GM18909 (cell line): ENCODE data around the gene ELOA.

Experiments used
- ATAC-seq: cut with Tn5 transposase; IDR thresholded peaks from one replicate; pipeline ENCODE4 v1.9.1; 2021; ENCODE audit warnings: mild to moderate bottlenecking; ENCODE audit not compliant: unreplicated experiment, poor library complexity

Gene ELOA, protein sequence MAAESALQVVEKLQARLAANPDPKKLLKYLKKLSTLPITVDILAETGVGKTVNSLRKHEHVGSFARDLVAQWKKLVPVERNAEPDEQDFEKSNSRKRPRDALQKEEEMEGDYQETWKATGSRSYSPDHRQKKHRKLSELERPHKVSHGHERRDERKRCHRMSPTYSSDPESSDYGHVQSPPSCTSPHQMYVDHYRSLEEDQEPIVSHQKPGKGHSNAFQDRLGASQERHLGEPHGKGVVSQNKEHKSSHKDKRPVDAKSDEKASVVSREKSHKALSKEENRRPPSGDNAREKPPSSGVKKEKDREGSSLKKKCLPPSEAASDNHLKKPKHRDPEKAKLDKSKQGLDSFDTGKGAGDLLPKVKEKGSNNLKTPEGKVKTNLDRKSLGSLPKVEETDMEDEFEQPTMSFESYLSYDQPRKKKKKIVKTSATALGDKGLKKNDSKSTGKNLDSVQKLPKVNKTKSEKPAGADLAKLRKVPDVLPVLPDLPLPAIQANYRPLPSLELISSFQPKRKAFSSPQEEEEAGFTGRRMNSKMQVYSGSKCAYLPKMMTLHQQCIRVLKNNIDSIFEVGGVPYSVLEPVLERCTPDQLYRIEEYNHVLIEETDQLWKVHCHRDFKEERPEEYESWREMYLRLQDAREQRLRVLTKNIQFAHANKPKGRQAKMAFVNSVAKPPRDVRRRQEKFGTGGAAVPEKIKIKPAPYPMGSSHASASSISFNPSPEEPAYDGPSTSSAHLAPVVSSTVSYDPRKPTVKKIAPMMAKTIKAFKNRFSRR

DNA sequence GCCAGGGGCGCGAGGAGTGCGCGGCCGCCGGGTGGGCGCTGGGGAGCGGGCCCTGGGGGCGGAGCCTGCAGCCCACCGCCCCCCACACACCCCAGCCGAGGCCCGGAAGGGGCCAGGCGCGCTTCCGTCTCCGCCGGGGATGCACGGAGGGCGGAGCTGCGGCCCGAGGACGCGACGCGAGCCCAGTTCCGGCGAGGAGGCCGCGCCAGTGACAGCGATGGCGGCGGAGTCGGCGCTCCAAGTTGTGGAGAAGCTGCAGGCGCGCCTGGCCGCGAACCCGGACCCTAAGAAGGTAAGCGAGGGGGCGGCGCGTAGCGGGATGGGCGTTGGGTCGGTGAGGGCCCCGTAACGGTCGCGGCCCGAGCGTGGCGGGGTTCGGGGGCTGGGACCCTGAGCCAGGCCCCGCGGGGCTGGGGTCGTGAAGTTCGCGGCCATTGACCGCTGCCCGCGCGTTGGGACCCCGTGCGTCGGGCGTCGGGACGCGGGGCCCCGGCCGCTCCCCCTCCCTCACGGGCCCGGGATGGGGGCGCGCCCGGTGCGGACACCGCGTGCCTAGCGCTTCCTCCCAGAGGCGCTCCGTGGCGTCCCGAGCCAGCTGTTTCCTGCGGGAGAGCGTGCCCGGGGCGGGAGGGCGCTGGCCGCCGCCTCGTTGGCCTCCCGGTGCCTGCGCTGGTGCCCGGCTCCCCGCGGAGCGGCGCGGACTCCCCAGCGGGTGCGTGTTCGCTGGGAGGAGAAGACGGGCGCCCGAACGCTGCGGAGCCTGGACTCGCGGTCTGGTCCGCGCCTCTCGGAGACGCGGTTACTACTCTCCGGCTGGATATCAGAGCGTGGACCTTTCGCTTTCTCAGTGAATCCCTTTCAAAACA lies at the start of gene ELOA:
ELOA (plus strand) TSS at position 185 of the 866 bp plus-strand sequence; CDS start at position 218, 33 bp downstream.
- peak; percentile 76 for ATAC-seq

- ATAC-seq, result no peak
Observed at GRCh38 chr1:23693599-23693998, 49.7 kb upstream of the ELOA start.

- no peak for ATAC-seq
Observed at GRCh38 chr1:23694371-23694770, 48.9 kb upstream of the ELOA start.

DNA sequence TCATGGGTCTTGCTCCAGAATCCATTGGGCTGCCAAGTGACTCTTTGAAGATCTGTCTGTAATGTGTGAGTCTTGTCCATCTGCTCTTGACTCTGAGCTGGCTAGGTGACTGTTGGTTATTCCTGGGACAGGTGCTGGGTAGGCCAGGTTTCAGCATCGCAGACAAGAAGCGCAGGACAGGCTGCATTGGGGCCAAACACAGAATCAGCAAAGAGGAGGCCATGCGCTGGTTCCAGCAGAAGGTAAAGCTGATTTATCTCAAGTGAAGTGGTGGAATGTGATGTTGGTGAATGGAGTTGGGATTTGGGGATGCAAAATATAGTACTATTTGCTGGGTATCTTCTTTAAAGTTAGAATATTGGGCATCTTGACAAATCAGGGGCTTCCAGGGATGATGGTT lies 47.6 kb upstream of the ELOA start:
- no peak for ATAC-seq

- no peak for ATAC-seq
Observed at GRCh38 chr1:23696335-23696989, 46.8 kb upstream of the ELOA start.

DNA sequence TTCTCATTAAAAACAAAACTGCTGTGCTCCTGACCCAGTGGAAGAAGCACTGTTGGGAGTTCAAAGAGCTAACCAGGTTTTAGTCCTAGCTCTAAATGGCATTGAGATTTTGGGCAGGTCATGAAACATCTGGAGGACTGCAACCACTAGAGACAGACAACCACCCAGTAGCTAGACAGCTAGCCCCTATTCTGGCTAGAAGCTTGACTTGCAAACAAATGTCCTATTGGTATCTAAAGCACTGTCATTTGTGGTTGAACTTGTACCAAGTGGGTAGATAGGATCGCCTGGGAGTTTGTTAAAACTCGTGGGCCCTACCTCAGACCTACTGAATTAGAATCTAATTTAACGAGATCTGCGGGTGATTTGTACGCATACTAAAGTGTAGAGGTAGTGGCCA lies 44.8 kb upstream of the ELOA start:
- no peak for ATAC-seq

- ATAC-seq, result no peak
Observed at GRCh38 chr1:23699280-23700179, 43.7 kb upstream of the ELOA start.

GRCh38 chr1:23701310-23701709 lies 42.0 kb upstream of the ELOA start:
- ATAC-seq, result no peak

DNA sequence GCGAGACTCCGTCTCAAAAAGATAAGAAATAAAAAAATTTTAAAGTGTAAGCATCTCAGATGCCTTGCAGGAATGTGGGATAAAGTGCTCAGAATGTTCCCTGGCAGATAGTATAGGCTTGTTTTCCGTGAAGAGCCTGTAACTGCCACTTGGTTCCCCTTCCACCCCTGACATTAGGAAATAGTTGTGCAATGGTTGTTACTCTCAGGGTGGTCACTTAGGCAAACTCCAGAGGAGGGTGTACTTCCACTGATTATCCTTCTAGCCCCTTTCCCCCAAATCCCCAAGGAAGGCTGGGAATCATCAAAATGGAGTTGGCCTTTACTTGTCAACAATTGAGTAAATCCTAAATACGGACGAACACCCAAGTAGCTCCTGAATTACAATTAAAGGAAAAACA lies 41.3 kb upstream of the ELOA start:
- no peak for ATAC-seq

DNA sequence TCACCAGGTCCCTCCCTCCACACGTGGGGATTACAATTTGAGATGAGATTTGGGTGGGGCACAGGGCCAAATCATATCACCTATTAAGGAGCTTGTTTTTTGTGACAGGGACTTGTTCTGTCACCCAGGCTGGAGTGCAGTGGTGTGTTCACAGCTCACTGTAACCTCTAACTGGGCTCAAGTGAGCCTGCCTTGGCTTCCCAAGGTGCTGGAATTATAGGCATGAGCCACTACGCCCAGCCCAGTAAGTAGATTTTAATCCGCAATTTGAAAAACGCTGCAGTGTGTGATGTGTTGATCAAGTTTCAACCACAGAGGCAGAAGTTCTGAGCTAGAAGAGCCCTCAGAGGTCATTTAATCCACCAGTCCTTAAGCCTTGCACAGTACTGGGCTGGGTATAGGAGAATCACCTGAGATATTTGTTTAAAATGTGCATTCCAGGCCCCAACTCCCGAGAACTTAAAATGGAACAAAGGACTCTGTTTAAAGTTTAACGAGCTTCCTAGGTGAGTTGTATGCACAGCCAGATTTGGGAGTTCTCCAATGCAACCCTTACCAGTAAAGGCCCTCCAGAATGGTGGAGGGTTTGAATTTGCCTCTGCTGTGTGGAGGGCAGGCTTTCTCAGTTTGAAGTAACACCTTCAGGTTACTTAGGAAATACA lies 38.3 kb upstream of the ELOA start:
- no peak for ATAC-seq

GRCh38 chr1:23709229-23709628 lies 34.0 kb upstream of the ELOA start:
- ATAC-seq, result no peak

- no peak for ATAC-seq
Observed at GRCh38 chr1:23718482-23718881, 24.8 kb upstream of the ELOA start.

DNA sequence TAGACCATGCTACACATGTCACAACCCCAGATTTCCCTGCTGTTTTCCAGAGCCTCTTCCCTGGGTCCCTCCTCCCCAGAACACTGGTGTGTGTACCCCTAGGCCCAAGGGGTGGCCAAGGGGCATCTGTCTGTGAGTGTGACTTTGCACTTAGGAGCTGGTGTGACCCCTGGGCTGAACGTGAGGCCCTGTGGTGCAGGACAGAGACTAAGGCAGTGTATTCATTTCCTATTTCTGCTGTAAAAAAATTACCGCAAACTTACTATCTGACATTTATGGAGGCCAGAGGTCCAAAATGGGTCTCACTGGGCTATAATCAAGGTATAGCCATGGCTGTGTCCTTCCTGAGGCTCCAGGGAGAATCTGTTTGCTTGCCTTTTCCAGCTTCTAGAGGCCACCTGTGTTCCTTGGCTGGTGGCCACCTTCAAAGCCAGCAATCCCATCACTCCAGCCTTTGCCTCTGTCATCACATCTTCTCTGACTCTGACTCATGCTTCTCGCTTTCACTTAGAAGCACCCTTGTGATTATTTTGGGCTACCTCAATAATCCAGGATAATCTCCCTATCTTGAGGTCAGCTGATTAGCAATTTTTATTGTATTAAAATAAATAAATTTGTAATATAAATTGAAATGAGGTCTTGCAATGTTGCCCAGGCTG lies 24.0 kb upstream of the ELOA start:
- ATAC-seq, result no peak

- ATAC-seq, result peak; percentile 62
Observed at GRCh38 chr1:23720256-23720995, 22.8 kb upstream of the ELOA start.

DNA sequence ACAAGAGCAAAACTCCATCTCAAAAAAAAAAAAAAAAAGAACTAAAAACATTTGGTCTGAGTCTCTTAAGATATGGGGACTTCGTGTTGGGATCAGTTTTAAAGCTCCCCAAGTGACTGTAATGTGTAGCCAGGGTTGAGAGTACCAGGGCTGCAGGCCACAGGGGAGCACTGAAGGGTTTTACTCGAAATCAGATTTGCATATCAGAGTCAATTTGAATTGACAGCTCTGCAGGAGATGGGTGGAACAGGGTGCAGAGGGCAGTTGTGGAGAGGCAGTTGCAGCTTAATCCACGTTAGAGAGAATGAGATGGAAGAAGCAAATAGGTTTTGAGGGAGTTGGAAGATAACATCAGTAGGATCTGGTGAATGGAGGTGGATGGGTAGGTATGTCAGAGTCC lies 20.6 kb upstream of the ELOA start:
- no peak for ATAC-seq

- no peak for ATAC-seq
Observed at GRCh38 chr1:23726686-23727085, 16.6 kb upstream of the ELOA start.

DNA sequence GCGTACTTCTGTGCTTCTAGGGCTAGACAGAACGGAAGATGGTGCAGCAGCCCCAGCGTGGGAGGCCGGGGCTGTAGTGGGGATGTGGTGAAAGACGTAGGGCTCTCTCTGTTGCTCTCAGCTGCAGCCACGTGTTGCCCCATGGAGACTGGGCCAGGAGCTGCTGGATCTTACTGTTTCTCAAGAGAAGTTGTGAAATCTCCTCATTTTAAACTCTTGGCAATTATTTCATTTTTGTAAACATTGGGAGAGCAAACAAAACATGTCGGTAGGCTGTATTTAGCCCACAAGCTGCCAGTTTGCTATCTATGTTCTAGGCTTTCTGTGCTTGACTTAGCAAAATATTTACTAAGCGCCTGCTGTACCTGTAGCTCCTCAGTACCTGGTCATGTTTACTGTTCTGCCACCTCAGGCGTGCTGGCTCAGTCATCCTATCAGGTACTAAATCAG lies 15.9 kb upstream of the ELOA start:
- no peak for ATAC-seq
